HepG2 (cell line): ENCODE measurements around the gene ZDHHC7. TPM values are rescaled to one million over a fixed set of nuclear protein-coding genes. Genes with fewer than 3 reads are reported as not detected.

Experiments used
- MTF2 ChIP-seq: sonication (generic); formaldehyde crosslinking; IDR thresholded peaks from 2 replicates; pipeline ENCODE4 v1.5.0; 2020; ENCODE audit warnings: missing genetic modification reagents, borderline replicate concordance
- PRMT3 ChIP-seq: sonication (generic); formaldehyde crosslinking; IDR thresholded peaks from 2 replicates; pipeline ENCODE4 v1.8.1; 2022; ENCODE audit warnings: low read depth, mild to moderate bottlenecking, moderate library complexity, missing genetic modification reagents, borderline replicate concordance
- SETDB1 ChIP-seq: sonication (generic); formaldehyde crosslinking; IDR thresholded peaks from 2 replicates; pipeline ENCODE4 v1.5.1; 2020; ENCODE audit warnings: missing genetic modification reagents, mild to moderate bottlenecking, borderline replicate concordance
- ZNF605 ChIP-seq: sonication (generic); formaldehyde crosslinking; IDR thresholded peaks from 2 replicates; pipeline ENCODE4 v1.8.0; 2022; ENCODE audit warnings: mild to moderate bottlenecking, missing genetic modification reagents
- ZNF607 ChIP-seq: sonication (generic); formaldehyde crosslinking; IDR thresholded peaks from 2 replicates; pipeline ENCODE4 v1.5.1; 2020; ENCODE audit warnings: missing genetic modification reagents, mild to moderate bottlenecking, borderline replicate concordance
- ZNF776 ChIP-seq: sonication (generic); formaldehyde crosslinking; IDR thresholded peaks from 2 replicates; pipeline ENCODE4 v1.4.0; 2020; ENCODE audit warnings: mild to moderate bottlenecking, missing genetic modification reagents
- polyA plus RNA-seq, 8 experiments: library from polyadenylated mRNA; depleted of rRNA in 3 of 8; stranded (reverse) in 7 of 8; unstranded in 1 of 8; fragments of >200 nt; fragmentation: Illumina TruSeq in 4 of 8; extraction: Trizol in 4 of 8; gene quantifications; 2 replicates each; pipeline versions ENCODE4 v1.2.1 to v1.2.3, GENCODE V29; 2011 to 2016; ENCODE audit warnings: low read depth in 4 of 8, missing spikeins in 1 of 8, mixed read lengths in 1 of 8; ENCODE audit not compliant: insufficient read depth in 1 of 8
- total RNA-seq, 5 experiments: library from RNA; depleted of rRNA; stranded (reverse); fragments of >200 nt; fragmentation: Illumina TruSeq; extraction: Trizol; gene quantifications; 2 replicates each; pipeline ENCODE4 v1.2.3, GENCODE V29; 2016; ENCODE audit warnings: low read depth in 1 of 5
- TF ChIP-seq, protein P1 (sequence below): sonication (generic); formaldehyde crosslinking; IDR thresholded peaks from 2 replicates; pipeline ENCODE4 v1.4.0; 2020; ENCODE audit warnings: mild to moderate bottlenecking, low read depth, missing genetic modification reagents
- TF ChIP-seq, protein P2 (sequence below): sonication (generic); formaldehyde crosslinking; IDR thresholded peaks from 2 replicates; pipeline ENCODE4 v1.8.0; 2022; ENCODE audit warnings: missing genetic modification reagents, mild to moderate bottlenecking, inconsistent platforms, borderline replicate concordance
- TF ChIP-seq, protein P3 (sequence below), 2 experiments: sonication (generic) in 1 of 2; formaldehyde crosslinking in 1 of 2; IDR thresholded peaks; 2 replicates each; pipeline versions ENCODE4 v1.4.0 to v1.6.1; 2016 to 2020; ENCODE audit warnings: borderline replicate concordance in 1 of 2, low read depth in 1 of 2, mild to moderate bottlenecking in 1 of 2, missing genetic modification reagents in 1 of 2
- TF ChIP-seq, protein P4 (sequence below): sonication (generic); formaldehyde crosslinking; IDR thresholded peaks from 2 replicates; pipeline ENCODE4 v1.4.0; 2020; ENCODE audit warnings: mild to moderate bottlenecking, low read depth, missing genetic modification reagents
- TF ChIP-seq, protein P5 (sequence below): sonication (generic); formaldehyde crosslinking; IDR thresholded peaks from 2 replicates; pipeline ENCODE4 v1.8.1; 2022; ENCODE audit warnings: low read depth, mild to moderate bottlenecking, missing genetic modification reagents
- TF ChIP-seq, protein P6 (sequence below): sonication (generic); formaldehyde crosslinking; IDR thresholded peaks from 2 replicates; pipeline ENCODE4 v1.5.0; 2020; ENCODE audit warnings: missing genetic modification reagents

ZDHHC7 gene
- total and polyA plus RNA-seq, 2 of the 13 experiments (the other 11 are each of a cell fraction or from before 2014, with no cell fraction given): 46.8 to 67.6 TPM

DNA sequence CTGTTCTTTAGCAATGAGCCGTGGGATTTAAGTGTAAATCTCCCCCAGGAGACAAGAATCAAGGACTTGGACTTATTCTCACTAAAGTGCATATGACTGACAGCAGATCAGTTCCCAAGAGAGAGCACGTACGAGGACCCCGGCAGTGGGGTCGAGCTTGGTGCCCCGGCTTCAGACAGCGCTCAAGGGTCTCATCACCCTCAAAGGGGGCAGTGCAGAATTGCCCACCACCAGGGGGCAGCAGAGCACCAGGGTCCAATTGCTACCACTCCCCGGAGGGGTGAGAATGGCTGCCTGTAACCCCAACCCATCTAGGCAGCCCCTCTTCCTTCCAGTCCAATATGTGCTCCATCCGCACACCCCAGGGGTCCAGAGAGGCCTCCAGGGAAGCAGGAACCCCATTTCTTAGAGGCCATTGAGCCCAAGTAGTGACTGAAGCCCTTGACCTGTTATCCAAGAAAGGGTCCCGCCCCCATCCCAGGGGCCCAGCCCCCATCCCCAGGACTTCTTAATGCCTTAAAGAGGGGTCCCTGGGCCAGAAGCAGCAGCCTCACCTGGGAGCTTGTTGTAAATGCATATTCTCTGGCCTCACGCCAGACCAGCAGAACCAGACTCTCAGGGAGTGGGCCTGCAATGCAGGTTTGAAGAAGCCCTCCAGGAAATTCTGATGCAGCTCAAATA is 86.1 kb downstream of the ZDHHC7 start (continued):
- TF ChIP-seq ZNF607 (CRISPR knock-in tag) (no peak), ZNF776 (CRISPR knock-in tag) (0 out of 2 replicates have a peak, but pooled peaks have one; percentile 17), MTF2 (CRISPR knock-in tag) (no peak), ZNF605 (no peak), SETDB1 (no peak), PRMT3 (CRISPR knock-in tag) (no peak)
- TF ChIP-seq, protein P1, sequence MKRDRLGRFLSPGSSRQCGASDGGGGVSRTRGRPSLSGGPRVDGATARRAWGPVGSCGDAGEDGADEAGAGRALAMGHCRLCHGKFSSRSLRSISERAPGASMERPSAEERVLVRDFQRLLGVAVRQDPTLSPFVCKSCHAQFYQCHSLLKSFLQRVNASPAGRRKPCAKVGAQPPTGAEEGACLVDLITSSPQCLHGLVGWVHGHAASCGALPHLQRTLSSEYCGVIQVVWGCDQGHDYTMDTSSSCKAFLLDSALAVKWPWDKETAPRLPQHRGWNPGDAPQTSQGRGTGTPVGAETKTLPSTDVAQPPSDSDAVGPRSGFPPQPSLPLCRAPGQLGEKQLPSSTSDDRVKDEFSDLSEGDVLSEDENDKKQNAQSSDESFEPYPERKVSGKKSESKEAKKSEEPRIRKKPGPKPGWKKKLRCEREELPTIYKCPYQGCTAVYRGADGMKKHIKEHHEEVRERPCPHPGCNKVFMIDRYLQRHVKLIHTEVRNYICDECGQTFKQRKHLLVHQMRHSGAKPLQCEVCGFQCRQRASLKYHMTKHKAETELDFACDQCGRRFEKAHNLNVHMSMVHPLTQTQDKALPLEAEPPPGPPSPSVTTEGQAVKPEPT: no peak
- TF ChIP-seq, protein P2, sequence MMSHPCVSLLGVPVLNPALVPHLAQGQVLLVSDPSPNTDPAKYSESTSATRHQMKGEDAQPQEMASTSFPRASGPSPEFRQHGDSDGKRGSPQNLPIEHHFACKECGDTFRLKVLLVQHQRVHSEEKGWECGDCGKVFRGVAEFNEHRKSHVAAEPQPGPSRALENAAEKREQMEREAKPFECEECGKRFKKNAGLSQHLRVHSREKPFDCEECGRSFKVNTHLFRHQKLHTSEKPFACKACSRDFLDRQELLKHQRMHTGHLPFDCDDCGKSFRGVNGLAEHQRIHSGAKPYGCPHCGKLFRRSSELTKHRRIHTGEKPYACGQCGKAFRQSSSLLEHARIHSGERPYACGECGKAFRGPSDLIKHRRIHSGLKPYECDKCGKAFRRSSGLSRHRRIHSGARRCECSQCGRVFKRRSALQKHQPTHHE (CRISPR knock-in tag): no peak
- TF ChIP-seq, protein P3, sequence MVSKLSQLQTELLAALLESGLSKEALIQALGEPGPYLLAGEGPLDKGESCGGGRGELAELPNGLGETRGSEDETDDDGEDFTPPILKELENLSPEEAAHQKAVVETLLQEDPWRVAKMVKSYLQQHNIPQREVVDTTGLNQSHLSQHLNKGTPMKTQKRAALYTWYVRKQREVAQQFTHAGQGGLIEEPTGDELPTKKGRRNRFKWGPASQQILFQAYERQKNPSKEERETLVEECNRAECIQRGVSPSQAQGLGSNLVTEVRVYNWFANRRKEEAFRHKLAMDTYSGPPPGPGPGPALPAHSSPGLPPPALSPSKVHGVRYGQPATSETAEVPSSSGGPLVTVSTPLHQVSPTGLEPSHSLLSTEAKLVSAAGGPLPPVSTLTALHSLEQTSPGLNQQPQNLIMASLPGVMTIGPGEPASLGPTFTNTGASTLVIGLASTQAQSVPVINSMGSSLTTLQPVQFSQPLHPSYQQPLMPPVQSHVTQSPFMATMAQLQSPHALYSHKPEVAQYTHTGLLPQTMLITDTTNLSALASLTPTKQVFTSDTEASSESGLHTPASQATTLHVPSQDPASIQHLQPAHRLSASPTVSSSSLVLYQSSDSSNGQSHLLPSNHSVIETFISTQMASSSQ (IDR thresholded peaks at IDR 0.05; ENCODE audit: low read depth): no peak
- TF ChIP-seq, protein P3 (CRISPR knock-in tag; IDR thresholded peaks at IDR 0.05; ENCODE audit: borderline replicate concordance): no peak
- TF ChIP-seq, protein P4, sequence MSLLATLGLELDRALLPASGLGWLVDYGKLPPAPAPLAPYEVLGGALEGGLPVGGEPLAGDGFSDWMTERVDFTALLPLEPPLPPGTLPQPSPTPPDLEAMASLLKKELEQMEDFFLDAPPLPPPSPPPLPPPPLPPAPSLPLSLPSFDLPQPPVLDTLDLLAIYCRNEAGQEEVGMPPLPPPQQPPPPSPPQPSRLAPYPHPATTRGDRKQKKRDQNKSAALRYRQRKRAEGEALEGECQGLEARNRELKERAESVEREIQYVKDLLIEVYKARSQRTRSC (CRISPR knock-in tag): peak; percentile 53; the same call in 1 of the 2 replicates
- TF ChIP-seq, protein P5, sequence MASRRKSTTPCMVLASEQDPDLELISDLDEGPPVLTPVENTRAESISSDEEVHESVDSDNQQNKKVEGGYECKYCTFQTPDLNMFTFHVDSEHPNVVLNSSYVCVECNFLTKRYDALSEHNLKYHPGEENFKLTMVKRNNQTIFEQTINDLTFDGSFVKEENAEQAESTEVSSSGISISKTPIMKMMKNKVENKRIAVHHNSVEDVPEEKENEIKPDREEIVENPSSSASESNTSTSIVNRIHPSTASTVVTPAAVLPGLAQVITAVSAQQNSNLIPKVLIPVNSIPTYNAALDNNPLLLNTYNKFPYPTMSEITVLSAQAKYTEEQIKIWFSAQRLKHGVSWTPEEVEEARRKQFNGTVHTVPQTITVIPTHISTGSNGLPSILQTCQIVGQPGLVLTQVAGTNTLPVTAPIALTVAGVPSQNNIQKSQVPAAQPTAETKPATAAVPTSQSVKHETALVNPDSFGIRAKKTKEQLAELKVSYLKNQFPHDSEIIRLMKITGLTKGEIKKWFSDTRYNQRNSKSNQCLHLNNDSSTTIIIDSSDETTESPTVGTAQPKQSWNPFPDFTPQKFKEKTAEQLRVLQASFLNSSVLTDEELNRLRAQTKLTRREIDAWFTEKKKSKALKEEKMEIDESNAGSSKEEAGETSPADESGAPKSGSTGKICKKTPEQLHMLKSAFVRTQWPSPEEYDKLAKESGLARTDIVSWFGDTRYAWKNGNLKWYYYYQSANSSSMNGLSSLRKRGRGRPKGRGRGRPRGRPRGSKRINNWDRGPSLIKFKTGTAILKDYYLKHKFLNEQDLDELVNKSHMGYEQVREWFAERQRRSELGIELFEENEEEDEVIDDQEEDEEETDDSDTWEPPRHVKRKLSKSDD (CRISPR knock-in tag): 0 out of 2 replicates have a peak, but pooled peaks have one; percentile 47
- TF ChIP-seq, protein P6, sequence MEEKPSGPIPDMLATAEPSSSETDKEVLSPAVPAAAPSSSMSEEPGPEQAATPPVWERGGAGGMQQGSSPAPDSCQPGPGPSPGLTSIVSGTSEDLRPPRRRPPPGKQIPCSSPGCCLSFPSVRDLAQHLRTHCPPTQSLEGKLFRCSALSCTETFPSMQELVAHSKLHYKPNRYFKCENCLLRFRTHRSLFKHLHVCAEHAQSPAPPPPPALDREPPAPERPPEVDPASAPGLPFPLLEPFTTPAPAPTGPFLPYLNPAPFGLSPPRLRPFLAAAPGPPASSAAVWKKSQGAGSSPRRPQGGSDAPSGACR (CRISPR knock-in tag): 0 out of 2 replicates have a peak, but pooled peaks have one; percentile 0
